GM19438 (cell line): ENCODE results near the gene SLC13A5.

Experiments used
- ATAC-seq: cut with Tn5 transposase; IDR thresholded peaks from one replicate; pipeline ENCODE4 v1.9.1; 2021; ENCODE audit warnings: low read depth; ENCODE audit not compliant: unreplicated experiment

The SLC13A5 gene

GRCh38 chr17:6640536-6641246 is 72.5 kb downstream of the SLC13A5 start, which contains the start of the genes KIAA0753 and TXNDC17:
Gene KIAA0753 (minus strand): TSS chr17:6640711. CDS start chr17:6635103, 5,608 bp downstream.
Gene TXNDC17 (plus strand): TSS chr17:6641060. CDS start chr17:6641083, 23 bp downstream.
- ATAC-seq: peak; percentile 83

GRCh38 chr17:6639586-6640535 is 73.3 kb downstream of the SLC13A5 start:
- ATAC-seq: peak; percentile 15

- no peak for ATAC-seq
Observed at GRCh38 chr17:6639014-6639585, 74.1 kb downstream of the SLC13A5 start.

- ATAC-seq: no peak
Observed at GRCh38 chr17:6638046-6638908, 74.9 kb downstream of the SLC13A5 start.

- ATAC-seq: no peak
Observed at GRCh38 chr17:6637458-6637840, 75.7 kb downstream of the SLC13A5 start.

- no peak for ATAC-seq
Observed at GRCh38 chr17:6636616-6637457, 76.3 kb downstream of the SLC13A5 start.

- ATAC-seq: no peak
Observed at GRCh38 chr17:6636105-6636504, 77.1 kb downstream of the SLC13A5 start.
